Ramos (cell line): Measurements from ENCODE around the gene RAB20.

ENCODE experiments used
- in situ Hi-C: fragments of 300-500 bp; cut with MboI; formaldehyde crosslinking; loops from one replicate; pipeline ENCODE4 v1.14.3; 2022; ENCODE audit warnings: low sequenced_read_pairs; ENCODE audit not compliant: unreplicated experiment

The RAB20 gene

DNA sequence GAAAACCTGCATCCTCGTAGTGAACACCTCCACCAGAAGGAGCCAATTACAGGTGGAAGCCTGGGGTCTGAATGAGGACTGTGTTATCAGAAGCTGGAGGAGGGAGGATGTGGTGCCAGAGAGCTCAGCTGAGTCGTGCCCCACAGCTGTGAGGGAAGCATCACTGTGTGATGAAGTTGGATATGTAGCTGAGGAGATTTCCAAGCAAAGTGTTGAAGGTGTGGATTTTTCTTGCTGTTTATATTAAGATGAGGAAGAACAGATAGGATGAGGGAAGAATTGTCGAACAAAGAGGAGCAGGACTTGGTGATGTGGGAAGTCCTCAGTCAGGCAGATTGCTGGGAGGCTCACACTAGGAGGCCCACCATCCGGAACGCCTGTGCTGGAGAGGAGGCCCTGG is 4.4 kb downstream of the RAB20 start:
- in situ Hi-C loops, result no loop called here

DNA sequence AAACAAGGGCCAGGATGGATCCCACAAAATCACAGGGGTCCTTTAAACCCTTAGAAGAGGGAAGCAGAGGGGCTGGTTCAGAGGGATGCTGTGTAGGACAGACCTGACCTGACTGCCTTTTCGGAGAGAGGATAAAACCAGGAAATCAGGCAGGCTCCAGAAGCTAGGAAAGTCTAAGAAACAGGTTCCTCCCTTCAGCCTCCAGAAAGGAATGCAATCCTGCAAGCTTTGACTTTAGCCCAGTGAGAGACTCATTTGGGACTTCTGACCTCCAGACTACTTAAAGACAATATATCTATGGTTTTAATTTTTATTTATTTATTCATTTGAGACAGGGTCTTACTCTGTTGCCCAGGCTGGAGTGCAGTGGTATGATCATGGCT is 5.3 kb downstream of the RAB20 start:
- in situ Hi-C loops, result no loop called here

- in situ Hi-C loops, result no loop called here
These were observed 5.8 kb downstream of the RAB20 start for GRCh38 chr13:110555601-110556223.

DNA sequence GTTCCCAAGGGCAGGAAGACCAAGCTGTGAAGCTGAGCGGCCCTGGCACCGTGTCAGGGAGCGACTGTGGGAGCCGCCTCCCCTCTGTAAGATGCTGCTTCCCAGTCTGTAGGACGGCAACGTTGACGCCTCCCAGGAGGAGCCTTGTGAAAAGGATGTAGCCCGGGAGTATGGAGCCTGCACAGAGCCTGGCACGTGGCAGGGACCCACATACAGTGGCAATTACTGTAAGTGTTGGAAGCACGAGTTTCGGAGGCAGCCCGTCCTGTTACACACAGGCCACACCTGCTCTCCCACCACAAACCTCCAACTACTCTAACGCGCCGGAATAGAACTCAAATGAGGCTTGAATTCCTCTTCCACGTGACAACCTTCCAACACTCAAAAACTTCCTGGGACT is 6.6 kb downstream of the RAB20 start:
- in situ Hi-C loops, result no loop called here

- in situ Hi-C loops, result no loop called here
These were observed 7.2 kb downstream of the RAB20 start for GRCh38 chr13:110554227-110554836.

- in situ Hi-C loops, result no loop called here
These were observed 8.1 kb downstream of the RAB20 start for GRCh38 chr13:110553417-110553816.

- in situ Hi-C loops, result no loop called here
These were observed 8.8 kb downstream of the RAB20 start for GRCh38 chr13:110552767-110553166.

- in situ Hi-C loops, result no loop called here
These were observed 10.2 kb downstream of the RAB20 start for GRCh38 chr13:110551284-110551683.

DNA sequence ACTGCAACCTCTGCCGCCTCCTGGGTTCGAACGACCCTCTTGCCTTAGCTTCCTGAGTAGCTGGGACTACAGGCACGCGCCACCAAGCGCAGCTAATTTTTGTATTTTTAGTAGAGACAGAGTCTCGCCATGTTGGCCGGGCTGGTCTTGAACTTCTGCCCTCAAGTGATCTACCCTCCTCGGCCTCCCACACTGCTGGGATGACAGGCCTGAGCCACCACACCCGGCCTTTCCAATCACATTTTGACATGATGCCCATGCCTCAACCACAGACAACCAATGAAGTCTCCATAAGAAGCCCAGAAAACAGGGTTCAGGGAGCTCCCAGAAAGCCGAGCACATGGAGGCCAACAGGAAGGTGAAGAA is 11.7 kb downstream of the RAB20 start:
- in situ Hi-C loops, result no loop called here

- in situ Hi-C loops, result no loop called here
These were observed 12.4 kb downstream of the RAB20 start for GRCh38 chr13:110548891-110549794.

DNA sequence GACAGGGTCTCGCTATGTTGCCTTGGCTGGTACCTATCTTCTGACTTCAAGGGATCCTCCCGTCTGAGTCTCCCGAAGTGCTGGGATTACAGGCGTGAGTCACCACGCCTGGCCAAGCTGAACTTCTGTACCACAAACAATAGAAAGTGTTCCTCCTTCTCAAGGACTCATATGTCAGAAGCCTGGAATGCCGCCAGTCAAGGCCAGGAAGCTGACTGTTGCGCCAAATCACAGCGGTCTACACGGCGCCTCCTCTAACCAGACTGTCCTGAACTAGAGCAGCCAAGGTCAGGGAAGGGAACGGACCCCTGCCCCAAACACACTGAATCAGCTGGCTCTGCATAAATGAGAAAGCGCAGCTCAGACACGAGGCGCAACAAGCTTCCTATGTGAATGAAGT is 14.6 kb downstream of the RAB20 start:
- in situ Hi-C loops, result no loop called here

DNA sequence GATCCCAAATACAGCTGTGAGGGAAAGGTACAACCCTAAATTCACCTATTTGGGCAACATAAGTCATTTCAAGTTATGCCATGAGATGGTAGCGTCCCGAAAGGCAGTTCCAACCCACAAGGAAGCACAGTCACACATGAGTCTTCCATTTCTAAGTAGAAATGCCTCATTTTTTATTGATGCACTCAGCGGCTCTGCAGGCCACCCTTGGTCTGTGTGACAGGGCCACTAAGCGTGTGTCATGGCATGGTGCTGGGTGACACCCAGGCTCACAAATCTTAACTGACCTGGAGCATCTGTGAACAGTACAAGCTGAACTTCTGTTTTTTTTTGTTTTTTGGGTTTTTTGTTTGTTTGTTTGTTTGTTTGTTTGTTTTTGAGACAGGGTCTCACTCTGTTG is 15.1 kb downstream of the RAB20 start:
- in situ Hi-C loops, result no loop called here

- in situ Hi-C loops, result no loop called here
These were observed 19.2 kb downstream of the RAB20 start for GRCh38 chr13:110542169-110542796.

GRCh38 chr13:110541526-110541920 is 20.0 kb downstream of the RAB20 start:
- in situ Hi-C loops, result no loop called here

DNA sequence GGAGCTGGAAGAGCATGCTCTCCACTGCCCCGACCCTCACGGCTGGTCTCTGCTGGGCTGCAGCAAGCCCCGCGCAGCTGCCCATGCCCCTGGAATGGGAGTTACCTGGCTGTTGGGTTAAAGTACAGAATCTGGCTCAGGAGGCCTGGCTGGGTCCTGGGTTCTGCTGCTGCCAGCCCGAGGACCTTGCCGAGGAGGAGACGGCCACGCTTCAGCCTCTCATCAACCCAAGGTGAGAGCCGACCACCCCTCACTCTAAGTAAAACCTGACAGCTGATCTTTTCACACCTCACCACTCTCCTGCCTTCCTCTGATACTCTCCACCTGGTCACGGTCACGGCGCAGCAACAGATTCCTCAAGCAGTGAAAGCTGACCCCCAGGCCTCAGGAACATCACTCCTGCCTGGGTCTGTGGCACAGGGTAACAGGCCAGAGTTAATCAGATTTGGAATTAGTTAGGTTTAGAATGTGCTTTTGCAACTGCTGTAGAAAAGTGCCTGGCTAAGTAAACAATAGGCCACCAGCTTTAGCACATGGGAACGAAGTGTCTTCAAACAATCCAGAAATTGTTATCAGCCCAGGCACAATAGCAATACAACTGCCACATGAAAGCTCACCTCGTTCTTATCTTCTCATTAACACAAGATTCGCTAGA is 20.5 kb downstream of the RAB20 start:
- in situ Hi-C loops, result no loop called here

GRCh38 chr13:110539894-110540293 is 21.6 kb downstream of the RAB20 start:
- in situ Hi-C loops, result no loop called here

- in situ Hi-C loops, result no loop called here
These were observed 22.9 kb downstream of the RAB20 start for GRCh38 chr13:110538632-110539031.

GRCh38 chr13:110536006-110536693 is 25.4 kb downstream of the RAB20 start:
- in situ Hi-C loops, result no loop called here

DNA sequence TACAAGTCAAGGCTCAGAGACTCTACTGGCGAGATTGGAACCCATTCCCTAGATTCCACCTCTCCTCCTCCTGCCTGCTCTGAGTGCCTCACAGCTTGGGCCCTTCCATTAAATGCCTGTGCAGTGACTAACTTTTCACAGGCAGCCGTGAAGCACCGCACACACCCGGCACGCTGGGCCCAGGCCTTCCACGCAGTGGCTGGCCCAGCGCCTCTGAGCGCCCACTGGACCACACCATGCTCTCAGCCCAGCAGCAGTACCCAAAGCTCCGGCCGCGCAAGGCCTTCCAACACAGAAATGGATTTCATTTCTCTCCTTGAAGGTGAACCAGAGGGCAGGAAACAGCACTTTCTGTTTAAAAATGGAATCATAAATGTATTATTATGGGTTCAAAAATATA is 26.0 kb downstream of the RAB20 start:
- in situ Hi-C loops, result no loop called here
